OCI-M2 (cell line): ENCODE data around the gene CNTN4.

Source experiments
- DNase-seq: peaks from one replicate; lab custom pipeline; 2025; ENCODE audit not compliant: unreplicated experiment; lab: John Stamatoyannopoulos, UW

CNTN4 gene

DNA sequence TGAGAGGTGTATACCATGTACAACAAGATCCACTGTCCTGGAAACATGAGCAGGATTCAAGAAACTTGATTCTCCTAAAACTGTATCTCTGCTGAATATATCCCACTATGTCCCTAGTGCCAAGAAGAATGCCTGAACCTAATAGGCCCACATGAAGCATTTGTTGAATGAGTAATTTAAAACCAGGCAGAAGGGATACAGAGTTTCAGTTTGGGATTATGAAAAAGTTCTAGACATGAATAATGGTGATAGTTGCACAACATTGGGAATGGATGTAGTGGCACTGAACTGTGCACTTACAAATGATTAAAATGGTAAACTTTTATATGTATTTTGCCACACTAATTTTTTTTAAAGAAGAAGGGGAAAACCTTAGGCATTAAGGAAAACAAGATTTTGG is 750.4 kb downstream of the CNTN4 start:
- no peak for DNase-seq

DNA sequence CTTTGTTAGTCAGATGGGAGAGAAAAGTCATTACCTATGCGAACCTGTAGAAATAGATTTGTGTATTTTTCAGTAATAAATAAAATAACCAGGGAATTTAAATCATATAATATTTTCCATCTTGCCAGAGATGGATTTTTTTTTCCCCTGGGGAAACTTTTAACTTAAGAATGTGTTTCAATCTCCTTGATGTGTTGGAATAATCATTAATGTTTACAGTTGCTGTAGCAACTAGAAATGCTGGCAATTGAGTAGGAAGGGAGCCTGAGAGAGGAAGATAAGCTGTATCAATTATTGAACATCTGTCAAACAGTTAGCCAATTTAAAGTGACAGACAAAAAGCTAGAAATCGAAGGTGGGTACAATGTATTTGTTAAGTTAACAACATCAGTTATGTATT is 752.0 kb downstream of the CNTN4 start:
- DNase-seq, result no peak

DNA sequence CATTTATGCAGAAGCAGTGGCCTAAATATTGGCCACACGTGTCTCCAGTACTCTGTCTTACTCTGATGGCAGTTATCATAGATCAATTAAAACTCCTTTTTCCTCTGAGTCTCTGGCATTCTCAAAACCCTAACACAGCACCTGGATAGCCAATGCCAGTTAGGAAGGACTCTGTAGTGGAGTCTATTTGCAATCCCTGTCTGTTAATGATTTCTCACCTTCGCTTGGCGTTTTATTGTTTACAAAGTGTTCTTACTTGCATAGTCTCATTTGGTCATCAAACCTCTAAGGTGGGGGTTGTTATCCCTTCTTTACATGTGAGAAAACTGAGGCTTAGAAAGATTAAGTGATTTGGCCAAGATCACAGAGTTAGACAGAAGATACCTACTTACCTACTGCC is 752.7 kb downstream of the CNTN4 start:
- DNase-seq, result no peak

DNA sequence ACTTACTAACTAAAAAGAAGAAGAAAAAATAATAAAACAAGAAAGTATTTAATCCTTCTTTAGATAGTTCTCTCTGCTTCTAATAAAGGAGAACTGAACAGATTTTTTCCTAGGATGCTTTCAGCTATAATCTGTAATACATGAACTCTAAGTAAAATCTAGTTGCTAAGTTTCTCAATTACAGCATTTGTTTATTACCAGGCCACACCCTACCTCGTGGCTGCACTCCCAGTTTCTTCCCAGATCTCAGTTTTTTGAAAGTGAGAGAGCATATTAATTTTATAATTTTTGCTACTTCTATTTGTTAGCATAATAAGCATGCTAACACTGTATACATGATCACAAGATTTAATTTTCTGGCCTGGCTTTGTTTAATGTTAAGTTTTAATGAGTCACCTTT is 753.2 kb downstream of the CNTN4 start:
- DNase-seq, result no peak

DNA sequence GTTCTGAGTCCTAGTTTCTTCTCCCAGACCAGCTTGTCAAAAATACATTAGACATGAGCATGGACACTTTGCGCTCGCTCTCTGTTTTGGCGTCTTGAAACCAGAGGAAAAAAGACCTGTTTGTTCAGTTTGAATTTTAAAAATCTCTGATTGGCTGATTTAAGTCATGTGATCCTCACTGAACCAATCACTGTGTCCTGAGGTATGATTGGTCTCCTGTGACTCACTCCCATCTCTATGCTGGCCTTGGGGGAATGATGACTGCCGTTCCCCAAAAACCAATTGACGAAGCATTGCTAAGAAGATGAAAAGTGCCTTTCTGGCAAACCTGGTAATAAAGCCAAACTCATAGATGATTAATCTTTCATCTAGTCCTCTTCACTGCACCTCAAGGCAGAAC is 755.0 kb downstream of the CNTN4 start:
- DNase-seq, result no peak

DNA sequence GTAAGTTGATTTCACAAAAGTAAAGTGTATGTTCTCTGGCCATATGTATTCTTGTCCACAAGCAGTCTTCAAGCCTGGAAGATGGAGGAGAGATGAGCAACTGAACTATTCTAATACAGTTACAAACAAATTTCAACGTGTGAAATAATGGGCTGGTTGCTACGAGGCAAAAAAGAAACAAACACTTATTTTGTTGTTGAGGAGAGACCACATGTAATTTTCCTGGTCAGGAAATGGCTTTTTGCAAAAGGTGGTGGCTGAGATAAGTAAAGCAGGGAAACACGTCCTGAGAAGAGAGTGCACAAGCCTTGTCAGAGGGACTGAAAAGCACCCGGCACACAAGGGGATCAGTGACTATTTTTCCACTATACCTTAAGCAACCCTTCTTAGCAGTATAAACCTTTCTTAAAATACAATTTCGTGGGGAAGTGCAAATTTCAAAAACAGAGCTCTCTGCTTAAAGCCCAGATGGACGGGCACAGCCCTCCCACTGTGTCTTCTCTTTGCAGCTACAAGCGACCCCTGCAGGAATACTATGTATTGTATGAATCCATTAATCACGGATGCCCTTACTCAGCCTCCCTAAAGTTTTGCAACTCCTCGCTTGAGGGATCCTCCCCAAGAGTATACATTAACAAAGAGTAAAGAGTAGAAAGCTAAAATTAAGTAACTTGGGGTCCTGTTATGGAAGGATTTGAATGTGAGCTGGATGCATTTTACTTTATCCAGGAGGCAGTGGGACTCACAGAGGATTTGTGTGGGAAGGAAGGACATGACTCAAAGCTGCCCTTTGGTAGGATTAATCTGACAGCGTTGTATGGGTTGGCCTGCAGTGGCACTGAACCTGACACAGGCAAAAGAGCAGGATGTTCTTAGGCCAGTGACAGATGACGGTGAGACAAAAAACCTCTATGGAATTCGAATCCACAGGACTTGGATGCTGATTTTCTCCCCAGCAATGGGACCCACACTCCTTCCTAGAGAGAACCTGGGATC is 757.8 kb downstream of the CNTN4 start:
- no peak for DNase-seq

DNA sequence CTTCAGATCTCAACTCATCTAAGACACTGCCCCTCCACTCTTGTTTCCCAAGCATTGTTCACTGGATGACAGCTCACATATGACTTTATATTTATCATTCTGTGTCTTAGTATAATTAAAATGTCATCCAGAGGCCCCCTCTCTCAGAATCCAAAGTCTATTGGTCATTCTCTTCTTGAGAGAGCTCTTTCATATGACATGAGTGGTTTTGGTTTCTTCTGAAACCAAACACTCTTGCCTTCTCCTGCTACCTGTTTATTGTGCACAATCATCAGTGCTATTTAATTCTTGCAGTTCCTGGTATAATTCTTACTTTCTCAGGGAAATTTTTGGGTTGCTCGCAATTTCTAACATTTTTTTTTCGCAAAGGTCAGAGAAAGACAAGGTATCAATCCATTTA is 762.0 kb downstream of the CNTN4 start:
- no peak for DNase-seq

DNA sequence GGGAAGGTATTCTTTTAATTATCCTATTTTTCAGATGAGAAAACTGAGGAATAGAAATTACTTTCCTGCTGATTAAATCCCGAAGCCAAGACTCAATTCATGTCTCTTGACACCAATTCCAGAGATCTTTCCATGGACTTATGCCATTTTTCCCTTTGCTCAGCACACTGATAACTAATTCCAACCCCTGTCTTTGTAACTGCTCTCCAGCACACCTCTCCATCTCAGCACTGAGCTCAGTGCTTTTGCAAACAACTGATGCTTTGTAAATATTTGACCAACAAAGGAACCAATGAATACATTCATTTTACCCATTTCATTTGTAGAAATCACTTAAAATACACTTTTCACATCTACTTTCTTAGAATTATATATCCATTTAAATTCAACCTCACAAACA is 762.5 kb downstream of the CNTN4 start:
- DNase-seq, result no peak

DNA sequence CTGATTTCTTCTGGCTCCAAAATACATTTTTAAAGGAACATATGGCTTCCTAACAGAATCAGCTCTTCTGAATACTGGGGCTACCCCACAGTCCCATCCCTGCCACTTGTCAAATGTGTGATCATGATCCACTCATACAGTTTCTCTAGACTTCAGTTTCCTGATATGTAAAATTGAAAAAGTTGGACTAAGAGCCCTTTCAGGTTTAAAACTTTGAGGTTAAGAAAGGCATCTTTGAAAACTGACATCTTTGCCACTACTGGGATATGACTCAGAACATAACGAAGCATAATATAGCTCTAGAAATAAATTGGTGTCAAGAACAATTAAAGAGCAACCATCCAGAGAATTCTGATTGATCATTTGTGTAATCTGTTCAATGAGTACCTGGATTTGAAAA is 763.3 kb downstream of the CNTN4 start:
- DNase-seq, result no peak

DNA sequence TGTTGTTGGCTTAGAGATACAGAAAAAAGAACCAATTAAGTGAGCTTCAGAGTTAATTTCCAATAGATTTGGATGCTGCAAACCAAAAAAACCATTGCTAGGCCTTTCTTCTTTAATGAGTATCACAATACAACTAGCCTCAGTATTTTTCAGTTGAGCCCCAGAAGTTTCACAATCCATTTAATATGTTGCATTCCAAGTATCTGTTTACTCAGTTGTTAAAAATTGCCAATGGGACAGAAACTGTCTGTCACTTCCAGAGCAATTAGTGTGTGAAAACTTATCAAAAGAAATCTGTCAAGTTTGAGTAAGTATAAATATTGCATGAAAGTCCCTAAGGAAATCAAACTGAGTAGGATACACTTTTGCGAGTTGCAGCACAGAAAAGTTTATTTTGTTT is 763.7 kb downstream of the CNTN4 start:
- DNase-seq, result no peak

DNA sequence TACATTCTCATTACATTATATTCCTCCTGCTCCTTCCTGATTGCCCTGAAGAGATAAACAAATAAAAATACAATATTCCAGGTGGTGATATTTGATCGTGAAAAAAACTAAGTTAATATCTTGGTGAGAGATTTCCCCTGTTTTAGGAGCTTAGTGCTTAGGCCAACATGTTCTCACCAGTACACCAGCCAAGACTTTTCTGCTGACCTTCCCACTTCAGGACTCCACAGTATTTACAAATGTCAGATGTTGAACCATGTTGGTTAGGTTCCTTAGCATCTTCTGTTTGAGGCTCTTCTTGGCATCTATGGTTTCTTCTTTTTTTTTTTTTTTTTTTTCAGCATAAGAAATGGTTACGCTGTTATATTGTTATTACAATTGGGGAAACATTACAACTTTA is 764.5 kb downstream of the CNTN4 start:
- DNase-seq, result no peak

DNA sequence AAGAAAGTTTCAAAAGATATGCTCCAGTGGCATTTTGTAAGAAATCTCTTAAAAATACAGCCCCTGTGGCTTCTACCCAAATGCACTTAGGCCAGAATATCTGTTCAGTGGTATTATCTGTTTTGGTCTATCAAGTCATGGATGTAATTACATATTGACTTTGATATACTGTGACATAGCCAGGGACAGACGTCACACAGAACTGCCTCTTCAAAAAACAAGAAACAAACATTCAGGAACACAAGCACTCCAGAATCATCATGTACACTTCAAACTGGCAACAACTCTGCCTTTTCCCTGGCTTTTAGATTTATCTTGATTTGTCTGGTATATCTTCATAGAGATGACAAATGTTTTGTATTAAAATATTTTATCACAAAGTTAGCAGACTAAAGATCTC is 771.2 kb downstream of the CNTN4 start:
- DNase-seq, result no peak

DNA sequence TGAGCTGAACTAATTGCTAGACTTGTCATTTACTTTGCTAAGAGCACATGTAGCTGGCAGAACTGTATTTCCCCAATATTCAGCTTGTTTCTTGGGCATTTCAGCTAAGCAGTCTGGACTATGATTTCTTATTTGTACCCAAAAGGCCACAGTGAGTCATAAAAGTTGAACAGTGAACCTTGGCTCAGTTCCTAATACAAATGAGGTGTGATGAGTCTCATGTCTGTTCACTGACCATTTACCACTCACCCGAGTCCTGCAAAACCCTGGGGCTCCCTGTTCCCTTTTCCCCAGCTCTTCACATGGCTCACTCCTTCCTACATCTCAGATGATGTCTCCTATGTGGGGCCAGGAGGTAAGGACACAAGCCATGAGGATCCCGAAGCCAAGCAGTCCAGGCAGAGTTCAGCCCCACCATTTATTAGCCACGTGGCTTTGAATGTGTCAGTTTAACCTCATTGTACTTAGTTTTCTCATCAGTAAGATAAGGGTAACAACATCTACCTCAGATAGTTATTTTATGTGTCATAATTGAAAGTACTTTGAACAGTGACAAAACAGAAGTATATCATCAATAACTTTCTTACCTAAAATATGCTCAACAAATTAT is 772.2 kb downstream of the CNTN4 start:
- no peak for DNase-seq

DNA sequence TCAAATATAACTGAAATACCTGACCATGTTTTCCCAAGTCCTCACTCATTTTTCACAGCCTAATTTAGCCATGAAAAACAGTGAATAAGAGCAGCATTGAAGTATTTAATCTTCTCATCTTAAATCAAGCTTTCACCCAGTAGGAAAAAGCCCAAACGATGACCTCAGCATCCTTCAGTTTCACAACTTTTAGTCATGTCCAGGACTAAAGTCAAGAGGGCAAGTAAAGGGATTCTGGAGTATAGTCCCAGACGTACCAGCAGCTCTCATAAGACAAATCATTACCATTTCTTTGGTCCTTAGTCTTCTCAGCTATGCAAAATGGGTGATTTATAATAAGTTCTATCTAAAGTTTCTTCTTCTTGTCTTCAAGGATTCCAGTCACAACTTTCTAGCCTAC is 774.2 kb downstream of the CNTN4 start:
- no peak for DNase-seq

DNA sequence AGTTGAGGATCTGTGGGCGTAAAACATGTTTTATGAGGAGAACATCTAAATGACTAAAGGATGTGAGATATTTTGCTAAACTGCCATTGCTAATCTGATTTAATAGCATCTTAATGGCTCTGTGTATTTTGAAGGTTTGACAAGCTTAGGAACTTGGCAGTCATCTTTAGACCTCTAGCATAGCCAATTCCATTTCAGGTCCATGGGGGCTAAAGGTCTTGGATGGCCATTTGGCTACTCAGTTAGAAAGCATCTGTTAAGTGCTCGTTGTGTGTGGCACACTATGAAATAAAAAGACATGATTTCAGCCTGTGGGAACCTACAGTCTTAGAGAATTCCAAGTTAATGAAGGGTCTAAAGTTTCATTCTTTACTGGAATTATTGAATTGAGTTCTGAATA is 775.3 kb downstream of the CNTN4 start:
- no peak for DNase-seq

DNA sequence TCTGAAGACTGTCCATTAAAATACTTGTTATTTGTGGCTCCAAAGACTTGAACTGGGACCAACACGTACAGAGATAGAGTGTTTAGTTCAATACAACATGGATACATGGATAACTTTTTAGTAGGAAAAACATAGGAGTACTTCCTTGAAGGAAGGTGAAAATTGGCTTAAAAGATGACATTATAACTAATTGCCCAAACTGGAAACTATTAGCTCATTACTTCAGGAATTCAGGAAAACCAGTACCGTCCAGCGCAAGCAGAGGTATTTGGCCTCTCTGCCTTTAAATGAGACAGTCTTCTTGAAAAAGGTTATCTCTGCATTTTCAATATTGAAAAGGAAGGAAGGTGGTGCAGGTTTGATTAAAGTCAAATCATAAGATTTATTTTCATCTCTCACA is 777.0 kb downstream of the CNTN4 start:
- no peak for DNase-seq

DNA sequence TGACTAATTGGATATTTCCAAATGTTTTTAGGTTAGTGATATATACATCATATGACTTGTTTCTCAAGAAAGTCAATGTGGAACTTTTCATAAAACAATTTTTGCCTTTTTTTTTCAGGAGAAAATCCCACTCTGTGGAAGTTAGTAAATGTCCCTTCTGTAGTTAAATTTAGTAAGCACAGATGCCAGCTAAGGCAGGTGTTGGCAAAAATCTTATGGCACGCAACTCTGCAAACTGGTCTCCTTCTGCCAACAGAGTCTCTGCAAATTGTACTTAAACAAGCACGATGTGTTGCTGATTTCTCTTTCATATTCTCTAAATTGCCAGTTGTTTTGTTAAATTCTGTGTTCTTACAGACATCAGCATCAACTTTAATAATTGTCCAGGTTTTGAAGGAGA is 777.7 kb downstream of the CNTN4 start:
- no peak for DNase-seq

DNA sequence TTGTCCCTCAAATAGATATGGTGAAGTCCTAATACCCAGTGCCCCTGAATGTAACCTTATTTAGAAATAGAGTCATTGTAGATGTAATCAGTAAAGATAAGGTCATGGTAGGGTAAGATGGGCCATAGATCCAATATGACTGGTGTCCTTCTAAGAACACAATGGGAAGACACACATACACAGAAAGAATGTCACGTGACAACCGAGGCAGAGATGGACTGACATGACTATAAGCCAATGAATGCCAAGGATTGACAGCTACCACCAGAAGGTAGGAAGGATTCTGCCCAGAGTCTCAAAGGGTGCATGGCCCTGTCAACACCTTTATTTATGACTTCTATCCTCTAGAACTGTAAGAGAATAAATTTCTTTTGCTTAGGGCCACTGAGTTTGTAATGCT is 780.4 kb downstream of the CNTN4 start:
- no peak for DNase-seq

DNA sequence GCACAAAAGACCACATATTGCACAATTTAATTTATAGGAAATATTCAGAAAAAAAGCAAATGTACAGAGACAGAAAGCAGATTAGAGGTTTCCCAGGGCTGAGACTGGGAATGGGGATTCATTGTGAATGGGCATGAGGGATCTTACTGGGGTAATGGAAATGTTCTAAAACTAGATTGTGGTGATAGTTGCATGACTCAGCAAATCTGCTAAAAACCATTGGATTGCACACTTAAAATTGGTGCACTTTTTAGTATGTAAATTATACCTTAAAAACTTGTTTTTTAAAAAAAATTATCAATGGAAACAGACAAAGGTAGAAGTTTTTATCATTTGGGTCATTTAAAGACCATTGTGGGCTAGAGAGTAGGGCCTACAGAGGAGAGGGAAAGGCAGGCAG is 780.9 kb downstream of the CNTN4 start:
- no peak for DNase-seq

DNA sequence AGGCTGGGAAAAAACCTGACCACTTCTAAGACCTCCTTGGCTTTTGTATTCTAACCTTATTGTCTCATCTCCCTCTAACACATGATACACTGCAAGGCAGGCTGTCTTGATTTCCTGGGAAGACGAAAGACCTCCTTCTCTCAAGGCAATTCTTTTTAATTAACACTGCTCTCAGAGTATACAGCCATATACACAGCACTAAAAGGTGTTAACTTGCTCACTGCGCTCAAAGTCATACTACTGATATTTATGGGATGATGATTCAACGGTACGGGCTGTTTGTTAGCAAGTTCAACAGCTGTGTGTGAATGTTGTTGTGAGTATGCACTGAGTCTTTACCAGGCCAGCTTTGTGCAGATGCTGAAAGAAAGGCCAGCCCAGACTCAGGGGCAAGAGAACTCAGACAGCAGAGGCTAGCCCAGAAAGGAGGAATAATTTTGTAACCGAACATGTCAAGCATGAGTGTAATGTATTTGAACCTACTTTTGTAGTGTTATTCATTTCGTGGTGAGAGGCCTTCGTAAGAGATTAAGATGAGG is 781.6 kb downstream of the CNTN4 start:
- no peak for DNase-seq

DNA sequence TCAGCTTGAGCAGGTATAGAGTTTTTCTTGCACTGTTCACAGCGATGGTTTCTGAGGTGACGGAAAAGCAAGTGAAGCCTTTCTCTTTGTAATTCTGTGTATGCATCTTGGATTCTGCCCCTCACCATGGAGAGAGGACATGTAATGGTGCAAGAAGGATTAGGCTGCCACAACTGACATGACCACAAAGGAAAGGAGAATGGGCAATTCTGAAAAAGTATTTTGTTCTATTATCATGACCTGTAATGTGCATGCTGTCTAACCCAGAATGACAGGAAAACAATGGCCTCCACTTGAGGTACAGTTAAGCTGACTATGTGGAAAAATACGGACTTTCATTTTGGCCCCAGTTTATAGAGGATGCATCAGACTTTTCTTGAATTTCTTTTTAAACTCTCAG is 784.6 kb downstream of the CNTN4 start:
- no peak for DNase-seq

DNA sequence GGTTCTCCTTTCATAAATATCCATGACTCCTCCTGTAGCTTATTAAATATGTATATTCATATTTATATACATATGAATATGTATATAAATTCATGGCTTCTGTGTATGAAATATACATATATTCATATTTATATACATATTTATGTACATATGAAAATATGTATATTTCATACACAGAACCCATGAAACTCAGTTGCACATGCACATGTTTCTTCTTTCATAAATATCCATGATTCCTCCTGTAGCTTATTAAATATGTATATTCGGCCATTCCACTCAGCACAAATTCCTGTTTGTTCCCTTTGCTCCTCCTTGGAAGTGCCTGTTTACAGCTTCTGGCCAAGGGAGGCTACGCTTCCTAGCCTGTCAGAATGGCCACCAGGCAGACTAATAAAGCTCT is 789.9 kb downstream of the CNTN4 start:
- DNase-seq, result no peak
